ENCODE measurements around the gene FBN1.

DNA sequence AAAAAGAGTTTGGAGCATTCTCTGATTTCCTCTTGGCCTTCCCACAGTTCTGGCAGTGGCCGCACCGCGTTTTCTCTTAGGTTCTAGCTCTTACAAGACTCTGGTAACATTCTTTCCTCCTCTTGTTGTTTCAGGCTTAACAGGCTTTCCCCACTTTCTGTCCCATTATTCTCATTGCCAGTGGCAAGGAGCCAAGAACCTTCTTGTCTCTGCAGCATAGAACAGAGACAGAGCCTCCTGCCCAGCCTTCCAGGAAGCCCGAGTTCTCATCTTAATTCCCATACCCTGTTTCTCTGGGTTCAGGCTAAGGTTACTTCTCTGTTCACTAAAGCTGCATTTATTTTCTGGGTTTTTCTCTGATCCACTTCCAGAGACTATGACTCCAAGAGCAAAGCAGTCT is 253.2 kb downstream of the FBN1 start:
- TF ChIP-seq, protein P1, sequence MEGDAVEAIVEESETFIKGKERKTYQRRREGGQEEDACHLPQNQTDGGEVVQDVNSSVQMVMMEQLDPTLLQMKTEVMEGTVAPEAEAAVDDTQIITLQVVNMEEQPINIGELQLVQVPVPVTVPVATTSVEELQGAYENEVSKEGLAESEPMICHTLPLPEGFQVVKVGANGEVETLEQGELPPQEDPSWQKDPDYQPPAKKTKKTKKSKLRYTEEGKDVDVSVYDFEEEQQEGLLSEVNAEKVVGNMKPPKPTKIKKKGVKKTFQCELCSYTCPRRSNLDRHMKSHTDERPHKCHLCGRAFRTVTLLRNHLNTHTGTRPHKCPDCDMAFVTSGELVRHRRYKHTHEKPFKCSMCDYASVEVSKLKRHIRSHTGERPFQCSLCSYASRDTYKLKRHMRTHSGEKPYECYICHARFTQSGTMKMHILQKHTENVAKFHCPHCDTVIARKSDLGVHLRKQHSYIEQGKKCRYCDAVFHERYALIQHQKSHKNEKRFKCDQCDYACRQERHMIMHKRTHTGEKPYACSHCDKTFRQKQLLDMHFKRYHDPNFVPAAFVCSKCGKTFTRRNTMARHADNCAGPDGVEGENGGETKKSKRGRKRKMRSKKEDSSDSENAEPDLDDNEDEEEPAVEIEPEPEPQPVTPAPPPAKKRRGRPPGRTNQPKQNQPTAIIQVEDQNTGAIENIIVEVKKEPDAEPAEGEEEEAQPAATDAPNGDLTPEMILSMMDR (IDR thresholded peaks at IDR 0.05; ENCODE audit: low read depth, low read length), result no peak
- no peak for TF ChIP-seq EZH2phosphoT487 (IDR thresholded peaks at IDR 0.05; ENCODE audit: low read depth)
